ENCODE results near the gene OR52L1. TPM values are rescaled to one million over a fixed set of nuclear protein-coding genes. Genes with fewer than 3 reads are reported as not detected.
"Not testable (repeated sequence)": the region's sequence is repeated elsewhere in the genome, so short reads cannot be mapped to it uniquely, and the experiment has no call there.

OR52L1 gene
- total RNA-seq, 1 donor: not detected

DNA sequence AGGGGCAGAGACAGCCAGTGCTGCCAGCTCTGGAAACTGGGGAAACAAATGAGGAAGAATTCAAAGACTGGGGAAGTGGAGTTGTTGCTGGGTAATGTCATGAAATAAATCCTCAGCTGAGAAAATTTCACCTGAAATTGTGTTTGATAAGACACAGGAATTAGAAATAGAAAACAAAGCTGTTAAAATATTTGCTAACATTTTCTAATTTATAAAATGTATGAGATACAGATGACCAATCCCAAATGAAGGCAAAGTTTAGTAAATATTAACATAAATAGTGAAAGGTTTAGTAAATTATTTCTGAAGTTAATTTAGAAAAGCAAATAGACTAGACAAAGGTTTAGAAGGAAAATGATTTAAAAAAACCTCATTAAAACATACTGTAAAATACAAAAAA lies 18.4 kb downstream of the OR52L1 start, which contains the start of gene OR56A5:
TSS of gene OR56A5 (minus strand) at position 101 of the 400 bp plus-strand sequence. CDS start at position 101, 0 bp downstream.
- H4K20me1 ChIP-seq (ENCODE audit: insufficient read depth, low read length): no peaks in the 10 kb centered on the region
- H2AFZ ChIP-seq (ENCODE audit: low read length): no peak within 1 kb of the TSS
- H3K27ac ChIP-seq (ENCODE audit: low read depth, low read length): no peak within 1 kb of the TSS
- TF ChIP-seq, protein P1, sequence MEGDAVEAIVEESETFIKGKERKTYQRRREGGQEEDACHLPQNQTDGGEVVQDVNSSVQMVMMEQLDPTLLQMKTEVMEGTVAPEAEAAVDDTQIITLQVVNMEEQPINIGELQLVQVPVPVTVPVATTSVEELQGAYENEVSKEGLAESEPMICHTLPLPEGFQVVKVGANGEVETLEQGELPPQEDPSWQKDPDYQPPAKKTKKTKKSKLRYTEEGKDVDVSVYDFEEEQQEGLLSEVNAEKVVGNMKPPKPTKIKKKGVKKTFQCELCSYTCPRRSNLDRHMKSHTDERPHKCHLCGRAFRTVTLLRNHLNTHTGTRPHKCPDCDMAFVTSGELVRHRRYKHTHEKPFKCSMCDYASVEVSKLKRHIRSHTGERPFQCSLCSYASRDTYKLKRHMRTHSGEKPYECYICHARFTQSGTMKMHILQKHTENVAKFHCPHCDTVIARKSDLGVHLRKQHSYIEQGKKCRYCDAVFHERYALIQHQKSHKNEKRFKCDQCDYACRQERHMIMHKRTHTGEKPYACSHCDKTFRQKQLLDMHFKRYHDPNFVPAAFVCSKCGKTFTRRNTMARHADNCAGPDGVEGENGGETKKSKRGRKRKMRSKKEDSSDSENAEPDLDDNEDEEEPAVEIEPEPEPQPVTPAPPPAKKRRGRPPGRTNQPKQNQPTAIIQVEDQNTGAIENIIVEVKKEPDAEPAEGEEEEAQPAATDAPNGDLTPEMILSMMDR (IDR thresholded peaks at IDR 0.05; ENCODE audit: extremely low read depth, low read depth, low read length): no peak
- no peak within 1 kb of the TSS for H3K4me3 ChIP-seq (ENCODE audit: insufficient read depth, low read length)
- H3K4me2 ChIP-seq (ENCODE audit: insufficient read depth, low read length): no peak within 1 kb of the TSS
- DNase-seq (ENCODE audit: insufficient read length, low spot score, missing footprints): no peak
- H3K79me2 ChIP-seq (ENCODE audit: insufficient read depth, low read length): no peaks in the 10 kb centered on the region
- no peaks in the 10 kb centered on the region for H3K27me3 ChIP-seq (ENCODE audit: insufficient read depth, low read length)
- no peaks in the 10 kb centered on the region for H3K36me3 ChIP-seq (ENCODE audit: insufficient read depth, low read length)
- H3K4me1 ChIP-seq (ENCODE audit: insufficient read depth, low read length): no peaks in the 10 kb centered on the region
- no peaks in the 10 kb centered on the region for H3K9me3 ChIP-seq (ENCODE audit: low read depth, low read length)

DNA sequence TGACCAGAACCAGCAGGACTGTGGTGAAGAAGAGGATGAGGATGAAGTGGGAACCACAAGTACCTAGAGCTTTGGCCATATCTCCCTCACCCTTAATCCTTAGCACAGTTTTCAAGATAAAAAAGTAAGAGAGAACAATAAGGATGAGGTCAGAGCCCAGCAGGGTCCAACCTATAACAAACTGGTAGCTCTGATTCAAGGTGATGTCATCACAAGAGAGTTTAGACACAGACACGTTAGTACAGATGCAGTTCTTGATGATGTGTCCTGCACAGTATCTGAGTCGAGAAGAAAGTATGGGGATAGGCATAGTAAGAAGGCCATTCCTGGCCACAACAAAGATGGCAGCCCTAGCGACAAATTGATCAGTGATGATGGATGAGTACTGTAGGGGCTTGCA lies 19.1 kb downstream of the OR52L1 start:
- no peak for DNase-seq (ENCODE audit: insufficient read length, low spot score, missing footprints)
- H3K4me1 ChIP-seq (ENCODE audit: insufficient read depth, low read length): no peaks in the 10 kb centered on the region
- TF ChIP-seq, protein P1 (IDR thresholded peaks at IDR 0.05; ENCODE audit: extremely low read depth, low read depth, low read length): no peak
- no peak overlapping the region for H3K4me3 ChIP-seq (ENCODE audit: insufficient read depth, low read length)
- no peaks in the 10 kb centered on the region for H3K79me2 ChIP-seq (ENCODE audit: insufficient read depth, low read length)
- H2AFZ ChIP-seq (ENCODE audit: low read length): no peak overlapping the region
- H3K4me2 ChIP-seq (ENCODE audit: insufficient read depth, low read length): no peak overlapping the region
- H3K27me3 ChIP-seq (ENCODE audit: insufficient read depth, low read length): no peaks in the 10 kb centered on the region
- no peaks in the 10 kb centered on the region for H3K36me3 ChIP-seq (ENCODE audit: insufficient read depth, low read length)
- H3K9me3 ChIP-seq (ENCODE audit: low read depth, low read length): no peaks in the 10 kb centered on the region
- H3K27ac ChIP-seq (ENCODE audit: low read depth, low read length): no peak overlapping the region
- H4K20me1 ChIP-seq (ENCODE audit: insufficient read depth, low read length): no peaks in the 10 kb centered on the region

DNA sequence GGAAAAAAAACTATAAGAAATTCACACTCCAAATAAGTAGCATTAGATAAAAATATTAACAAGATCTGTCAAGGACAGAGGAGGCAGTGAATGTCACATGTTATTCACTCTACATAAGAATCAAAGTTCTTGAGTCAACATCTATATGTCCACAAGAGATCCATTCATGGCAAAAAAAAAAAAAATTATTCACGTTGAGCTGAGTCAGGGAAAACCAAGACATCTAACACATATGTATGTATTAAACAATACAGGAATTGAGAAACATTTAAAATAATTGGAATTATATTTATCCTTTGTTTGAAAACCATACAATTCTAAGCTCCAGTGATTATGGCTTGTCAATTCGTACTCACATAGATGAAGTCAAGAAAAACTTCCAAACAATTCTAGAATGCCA lies 19.8 kb downstream of the OR52L1 start:
- TF ChIP-seq, protein P1 (IDR thresholded peaks at IDR 0.05; ENCODE audit: extremely low read depth, low read depth, low read length): no peak
- no peak overlapping the region for H3K27ac ChIP-seq (ENCODE audit: low read depth, low read length)
- no peak overlapping the region for H3K4me3 ChIP-seq (ENCODE audit: insufficient read depth, low read length)
- H3K4me2 ChIP-seq (ENCODE audit: insufficient read depth, low read length): no peak overlapping the region
- H3K36me3 ChIP-seq (ENCODE audit: insufficient read depth, low read length): no peaks in the 10 kb centered on the region
- no peaks in the 10 kb centered on the region for H3K27me3 ChIP-seq (ENCODE audit: insufficient read depth, low read length)
- no peaks in the 10 kb centered on the region for H3K4me1 ChIP-seq (ENCODE audit: insufficient read depth, low read length)
- DNase-seq (ENCODE audit: insufficient read length, low spot score, missing footprints): no peak
- H3K79me2 ChIP-seq (ENCODE audit: insufficient read depth, low read length): no peaks in the 10 kb centered on the region
- H2AFZ ChIP-seq (ENCODE audit: low read length): no peak overlapping the region
- no peaks in the 10 kb centered on the region for H3K9me3 ChIP-seq (ENCODE audit: low read depth, low read length)
- H4K20me1 ChIP-seq (ENCODE audit: insufficient read depth, low read length): no peaks in the 10 kb centered on the region

DNA sequence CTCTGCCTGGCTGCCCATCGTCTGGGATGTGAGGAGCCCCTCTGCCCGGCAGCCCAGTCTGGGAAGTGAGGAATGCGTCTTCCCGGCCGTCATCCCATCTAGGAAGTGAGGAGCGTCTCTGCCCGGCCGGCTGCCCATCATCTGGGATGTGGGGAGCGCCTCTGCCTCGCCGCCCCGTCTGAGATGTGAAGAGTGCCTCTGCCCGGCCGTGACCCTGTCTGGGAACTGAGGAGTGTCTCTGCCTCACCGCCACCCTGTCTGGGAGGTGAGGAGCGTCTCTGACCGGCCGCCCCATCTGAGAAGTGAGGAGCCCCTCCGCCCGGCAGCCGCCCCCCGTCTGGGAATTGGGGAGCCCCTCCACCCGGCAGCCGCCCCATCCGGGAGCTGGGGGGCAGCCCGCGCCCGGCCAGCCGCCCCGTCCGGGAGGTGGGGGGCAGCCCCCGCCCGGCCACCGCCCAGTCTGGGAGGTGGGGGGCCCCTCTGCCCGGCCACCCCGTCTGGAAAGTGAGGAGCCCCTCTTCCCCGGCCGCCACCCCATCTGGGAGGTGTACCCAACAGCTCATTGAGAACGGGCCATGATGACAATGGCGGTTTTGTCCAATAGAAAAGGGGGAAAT lies 26.0 kb downstream of the OR52L1 start:
- not testable (repeated sequence) for H3K27me3 ChIP-seq (ENCODE audit: insufficient read depth, low read length); H3K79me2 ChIP-seq (ENCODE audit: insufficient read depth, low read length); H3K9me3 ChIP-seq (ENCODE audit: low read depth, low read length); H3K36me3 ChIP-seq (ENCODE audit: insufficient read depth, low read length); H3K27ac ChIP-seq (ENCODE audit: low read depth, low read length); H4K20me1 ChIP-seq (ENCODE audit: insufficient read depth, low read length); H3K4me3 ChIP-seq (ENCODE audit: insufficient read depth, low read length); H3K4me1 ChIP-seq (ENCODE audit: insufficient read depth, low read length); DNase-seq (ENCODE audit: insufficient read length, low spot score, missing footprints); H2AFZ ChIP-seq (ENCODE audit: low read length); H3K4me2 ChIP-seq (ENCODE audit: insufficient read depth, low read length)
